ENCODE measurements around the gene TEPSIN.

DNA sequence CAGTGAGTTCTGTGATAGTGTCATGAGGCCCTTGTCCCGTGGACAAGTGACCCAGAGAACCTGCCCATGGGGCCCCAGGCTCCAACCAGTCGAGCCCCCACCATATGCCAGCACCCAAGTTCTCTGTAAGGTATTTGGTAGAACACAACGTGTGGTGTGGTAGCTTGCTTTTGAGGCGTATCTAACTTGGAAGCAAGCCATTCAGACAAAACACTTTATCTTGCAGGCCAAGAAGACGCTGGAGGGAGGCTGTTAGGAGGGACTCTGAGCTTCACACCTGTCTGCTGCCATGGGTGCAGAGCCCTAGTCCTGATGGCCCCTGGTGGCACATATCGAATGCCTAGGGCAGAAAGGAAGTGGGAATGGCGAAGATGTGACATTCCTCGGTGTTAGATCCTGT lies 1.9 kb upstream of the TEPSIN start:
- TF ChIP-seq TCF12 (IDR thresholded peaks at IDR 0.05; ENCODE audit: low read depth, low read length) (no peak), POLR2AphosphoS5 (IDR thresholded peaks at IDR 0.05; ENCODE audit: low read depth, low read length) (no peak), CHD2 (IDR thresholded peaks at IDR 0.05; ENCODE audit: low read length) (no peak), RNF2 (IDR thresholded peaks at IDR 0.05; ENCODE audit: borderline replicate concordance, low read depth, low read length, missing control alignments, poor library complexity, severe bottlenecking) (no peak), EZH2 (IDR thresholded peaks at IDR 0.05; ENCODE audit: low read depth, low read length, severe bottlenecking) (no peak), TAF1 (IDR thresholded peaks at IDR 0.05; ENCODE audit: low read depth, low read length) (no peak), POLR2A (IDR thresholded peaks at IDR 0.05; ENCODE audit: control extremely low read depth in 1 of 2, low read depth in 2 of 2, low read length in 2 of 2) (no peak), CBX5 (IDR thresholded peaks at IDR 0.05; ENCODE audit: low read depth, low read length) (no peak), GABPA (IDR thresholded peaks at IDR 0.05; ENCODE audit: borderline replicate concordance, insufficient read depth, low read length) (no peak), JUND (IDR thresholded peaks at IDR 0.05; ENCODE audit: low read length) (no peak), BRCA1 (IDR thresholded peaks at IDR 0.05; ENCODE audit: low read depth, low read length) (no peak)
- TF ChIP-seq, protein P1, sequence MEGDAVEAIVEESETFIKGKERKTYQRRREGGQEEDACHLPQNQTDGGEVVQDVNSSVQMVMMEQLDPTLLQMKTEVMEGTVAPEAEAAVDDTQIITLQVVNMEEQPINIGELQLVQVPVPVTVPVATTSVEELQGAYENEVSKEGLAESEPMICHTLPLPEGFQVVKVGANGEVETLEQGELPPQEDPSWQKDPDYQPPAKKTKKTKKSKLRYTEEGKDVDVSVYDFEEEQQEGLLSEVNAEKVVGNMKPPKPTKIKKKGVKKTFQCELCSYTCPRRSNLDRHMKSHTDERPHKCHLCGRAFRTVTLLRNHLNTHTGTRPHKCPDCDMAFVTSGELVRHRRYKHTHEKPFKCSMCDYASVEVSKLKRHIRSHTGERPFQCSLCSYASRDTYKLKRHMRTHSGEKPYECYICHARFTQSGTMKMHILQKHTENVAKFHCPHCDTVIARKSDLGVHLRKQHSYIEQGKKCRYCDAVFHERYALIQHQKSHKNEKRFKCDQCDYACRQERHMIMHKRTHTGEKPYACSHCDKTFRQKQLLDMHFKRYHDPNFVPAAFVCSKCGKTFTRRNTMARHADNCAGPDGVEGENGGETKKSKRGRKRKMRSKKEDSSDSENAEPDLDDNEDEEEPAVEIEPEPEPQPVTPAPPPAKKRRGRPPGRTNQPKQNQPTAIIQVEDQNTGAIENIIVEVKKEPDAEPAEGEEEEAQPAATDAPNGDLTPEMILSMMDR (IDR thresholded peaks at IDR 0.05; ENCODE audit: control extremely low read depth in 1 of 3, insufficient read depth in 1 of 3, low read depth in 1 of 3, low read length in 3 of 3): no peak

All from H1 (cell line).